Globus pallidus (tissue), 1 donor: ENCODE data around the gene TIRAP.
"Not testable (repeated sequence)": the region's sequence is repeated elsewhere in the genome, so short reads cannot be mapped to it uniquely, and the experiment has no call there.

Experiments used
- DNase-seq: peaks from one replicate; pipeline ENCODE4 v3.0.0-alpha.2; 2015; ENCODE audit warnings: low spot score

The TIRAP gene

GRCh38 chr11:126288237-126288636, 5.3 kb downstream of the TIRAP start:
- DNase-seq, result no peak

GRCh38 chr11:126290887-126291286, 8.0 kb downstream of the TIRAP start:
- DNase-seq, result no peak

GRCh38 chr11:126293726-126294125, 10.8 kb downstream of the TIRAP start:
- DNase-seq, result no peak

GRCh38 chr11:126297004-126297403, 14.1 kb downstream of the TIRAP start:
- no peak for DNase-seq

GRCh38 chr11:126303623-126304456, 20.9 kb downstream of the TIRAP start, which contains the start of gene DCPS:
DCPS (plus strand) TSS chr11:126304060; CDS start chr11:126304081, 21 bp downstream.
- peak; percentile 89 for DNase-seq

- peak; percentile 31 for DNase-seq
Measured at GRCh38 chr11:126304457-126305075, 21.7 kb downstream of the TIRAP start.

- DNase-seq, result no peak
Measured at GRCh38 chr11:126305699-126306098, 22.8 kb downstream of the TIRAP start.

GRCh38 chr11:126307706-126308105, 24.8 kb downstream of the TIRAP start:
- peak; percentile 34 for DNase-seq

- peak; percentile 88 for DNase-seq
Measured at GRCh38 chr11:126308271-126308671, 25.4 kb downstream of the TIRAP start.

GRCh38 chr11:126308771-126309170, 25.9 kb downstream of the TIRAP start:
- DNase-seq, result not testable (repeated sequence)

- DNase-seq, result peak; percentile 82
Measured at GRCh38 chr11:126310200-126310991, 27.5 kb downstream of the TIRAP start.

GRCh38 chr11:126310992-126311310, 28.1 kb downstream of the TIRAP start:
- DNase-seq, result no peak

- no peak for DNase-seq
Measured at GRCh38 chr11:126311401-126312291, 28.8 kb downstream of the TIRAP start.

GRCh38 chr11:126312961-126313360, 30.1 kb downstream of the TIRAP start:
- DNase-seq, result no peak

- no peak for DNase-seq
Measured at GRCh38 chr11:126313826-126314225, 30.9 kb downstream of the TIRAP start.

- DNase-seq, result no peak
Measured at GRCh38 chr11:126317432-126317755, 34.5 kb downstream of the TIRAP start.

GRCh38 chr11:126317756-126318573, 35.1 kb downstream of the TIRAP start:
- peak; percentile 41 for DNase-seq

GRCh38 chr11:126318574-126319373, 35.9 kb downstream of the TIRAP start:
- DNase-seq, result peak; percentile 49

- DNase-seq, result no peak
Measured at GRCh38 chr11:126319374-126319740, 36.5 kb downstream of the TIRAP start.

- no peak for DNase-seq
Measured at GRCh38 chr11:126322996-126323395, 40.1 kb downstream of the TIRAP start.
